Small intestine (tissue), 7 donors: ENCODE measurements around the gene CIITA. TPM values are rescaled to one million over a fixed set of nuclear protein-coding genes. Genes with fewer than 3 reads are reported as not detected.
A peak's percentile ranks its signal among the peaks of the same experiment; 100 is the strongest.

Source experiments
- DNase-seq, 2 donors: peaks; one replicate each; pipeline versions ENCODE4 v3.0.0 to v3.0.0-alpha.2; 2013
- FAIRE-seq: peaks from 2 replicates; lab custom pipeline; 2012; peaks lifted over from hg19 to GRCh38; lab: Jason Lieb, UNC
- H3K27ac ChIP-seq, 3 donors: one replicate each; pipeline ENCODE4 v1.5.1; 2013; ENCODE audit warnings: low read length in 2 of 3, mild to moderate bottlenecking in 2 of 3, control low read depth in 1 of 3, inconsistent platforms in 1 of 3, low read depth in 1 of 3, moderate library complexity in 1 of 3
- H3K27me3 ChIP-seq, 3 donors: one replicate each; pipeline ENCODE4 v1.6.1; 2013; ENCODE audit warnings: low read length in 3 of 3, inconsistent platforms in 1 of 3; ENCODE audit not compliant: control insufficient read depth in 3 of 3, insufficient read depth in 3 of 3
- H3K36me3 ChIP-seq, 3 donors: one replicate each; pipeline ENCODE4 v1.6.1; 2013; ENCODE audit warnings: low read length in 3 of 3, inconsistent platforms in 1 of 3, low read depth in 1 of 3, mild to moderate bottlenecking in 1 of 3, moderate library complexity in 1 of 3; ENCODE audit not compliant: control insufficient read depth in 3 of 3, insufficient read depth in 2 of 3
- H3K4me1 ChIP-seq, 3 donors: one replicate each; pipeline ENCODE4 v1.6.1; 2013; ENCODE audit warnings: low read length in 2 of 3, inconsistent platforms in 1 of 3, low read depth in 1 of 3, mild to moderate bottlenecking in 1 of 3, moderate library complexity in 1 of 3; ENCODE audit not compliant: control insufficient read depth in 3 of 3, insufficient read depth in 2 of 3
- H3K4me3 ChIP-seq, 3 donors: one replicate each; pipeline ENCODE4 v1.5.1; 2013; ENCODE audit warnings: low read length in 3 of 3, control low read depth in 1 of 3, inconsistent platforms in 1 of 3, low read depth in 1 of 3, mild to moderate bottlenecking in 1 of 3, moderate library complexity in 1 of 3
- H3K9me3 ChIP-seq, 2 donors: one replicate each; pipeline ENCODE4 v1.6.1; 2013; ENCODE audit warnings: low read depth in 1 of 2, low read length in 1 of 2; ENCODE audit not compliant: control insufficient read depth in 2 of 2, insufficient read depth in 1 of 2
- WGBS, 3 donors: extraction: QIAGEN DNeasy Blood & Tissue Kit; methylation state at CpG; one replicate each; pipeline ENCODE4 v1.1.7; 2013; 5-methylcytosine and 5-hydroxymethylcytosine counted together
- polyA plus RNA-seq, 4 donors: library from polyadenylated mRNA; stranded (reverse) in 3 of 4; unstranded in 1 of 4; fragments of 200-250 nt in 3 of 4; fragments of 120-200 nt in 1 of 4; gene quantifications; one replicate each; pipeline versions ENCODE4 v1.2.1 to v1.2.3, GENCODE V29; 2013
- donor health status: healthy with polysubstance abuse.
- donor health status: control.
- donor health status: control.
- donor health status: Bipolar disorder and iron deficiency.
- donor health status: healthy.

The CIITA gene
- polyA plus RNA-seq, 4 donors: 8.1 to 11.7 (median 10.4) TPM

DNA sequence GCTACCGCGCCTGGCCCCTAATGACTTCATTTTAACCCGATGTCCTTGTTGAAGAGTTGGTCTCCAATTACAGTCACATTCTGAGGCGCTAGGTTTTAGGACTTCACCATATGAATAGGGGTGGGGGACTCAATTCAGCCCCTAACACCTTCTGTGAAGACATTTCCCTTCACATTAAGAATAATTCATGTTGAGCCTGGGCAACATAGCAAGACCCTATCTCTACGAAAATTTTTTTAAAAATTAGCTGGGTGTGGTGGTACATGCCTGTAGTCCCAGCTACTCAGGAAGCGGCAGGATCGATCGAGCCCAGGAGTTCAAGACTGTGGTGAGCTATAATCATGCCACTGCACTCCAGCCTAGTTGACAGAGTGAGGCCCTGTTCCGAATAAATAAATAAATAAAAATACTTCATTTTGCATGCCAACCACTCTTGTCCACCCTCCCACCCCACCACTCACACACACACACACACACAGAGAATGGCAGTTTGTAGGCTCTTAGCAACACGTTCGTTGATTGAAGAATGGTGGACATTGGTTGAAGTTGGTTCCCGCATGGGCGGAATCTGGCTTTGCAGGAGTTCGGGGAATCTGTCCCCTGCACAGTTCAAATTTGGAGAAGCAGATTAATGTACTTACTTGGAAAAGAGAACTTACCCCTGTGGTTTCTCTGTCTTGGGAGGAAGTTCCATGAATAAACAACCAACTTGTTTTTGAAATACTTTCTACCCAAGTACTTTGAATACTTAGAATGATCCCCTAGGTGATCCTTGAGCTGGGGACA, 30.6 kb upstream of the CIITA start:
- Histone ChIP-seq H3K27ac (peak overlapping the region in 1 of 3 donors; percentile 69), H3K36me3 (no peaks in the 10 kb centered on the region), H3K9me3 (no peaks in the 10 kb centered on the region), H3K4me3 (no peak overlapping the region), H3K27me3 (no peaks in the 10 kb centered on the region), H3K4me1 (no peaks in the 10 kb centered on the region)
- WGBS, 3 donors: 87 to 94% (median 92%) methylated on average over 14 of the region's 14 CpGs
- DNase-seq (no peak), FAIRE-seq (no peak)

- H3K36me3 ChIP-seq: no peaks in the 10 kb centered on the region
- no peak for FAIRE-seq
- H3K4me3 ChIP-seq: no peak overlapping the region
- H3K9me3 ChIP-seq: no peaks in the 10 kb centered on the region
- H3K4me1 ChIP-seq: no peaks in the 10 kb centered on the region
- H3K27ac ChIP-seq: peak overlapping the region in 1 of 3 donors; percentile 69
- H3K27me3 ChIP-seq: no peaks in the 10 kb centered on the region
- 56 to 66% (median 61%) methylated on average over 2 of the region's 2 CpGs for WGBS, 3 donors
- DNase-seq: no peak
Observed at GRCh38 chr16:10847176-10847575, 29.8 kb upstream of the CIITA start.

GRCh38 chr16:10849736-10850477, 27.1 kb upstream of the CIITA start:
- H3K27me3 ChIP-seq: no peaks in the 10 kb centered on the region
- no peak overlapping the region for H3K4me3 ChIP-seq
- H3K27ac ChIP-seq: no peak overlapping the region
- H3K9me3 ChIP-seq: no peaks in the 10 kb centered on the region
- DNase-seq (no peak), FAIRE-seq (no peak)
- peaks cover 0 to 3% (median 0%) of the 10 kb centered on the region in 3 donors for H3K4me1 ChIP-seq
- 81 to 90% (median 88%) methylated on average over 7 of the region's 7 CpGs for WGBS, 3 donors
- H3K36me3 ChIP-seq: no peaks in the 10 kb centered on the region

GRCh38 chr16:10850478-10850850, 26.5 kb upstream of the CIITA start:
- peaks cover 0 to 3% (median 0%) of the 10 kb centered on the region in 3 donors for H3K4me1 ChIP-seq
- DNase-seq (no peak), FAIRE-seq (no peak)
- H3K36me3 ChIP-seq: no peaks in the 10 kb centered on the region
- no peaks in the 10 kb centered on the region for H3K27me3 ChIP-seq
- WGBS, 3 donors: 71 to 81% (median 72%) methylated on average over 4 of the region's 4 CpGs
- no peak overlapping the region for H3K27ac ChIP-seq
- H3K4me3 ChIP-seq: no peak overlapping the region
- no peaks in the 10 kb centered on the region for H3K9me3 ChIP-seq

GRCh38 chr16:10851512-10851911, 25.5 kb upstream of the CIITA start:
- no peaks in the 10 kb centered on the region for H3K36me3 ChIP-seq
- no peaks in the 10 kb centered on the region for H3K9me3 ChIP-seq
- WGBS, 3 donors: 91 to 96% (median 91%) methylated on average over 3 of the region's 3 CpGs
- H3K4me1 ChIP-seq: peaks cover 0 to 3% (median 0%) of the 10 kb centered on the region in 3 donors
- DNase-seq: no peak
- H3K4me3 ChIP-seq: no peak overlapping the region
- FAIRE-seq: no peak
- H3K27ac ChIP-seq: no peak overlapping the region
- no peaks in the 10 kb centered on the region for H3K27me3 ChIP-seq

DNA sequence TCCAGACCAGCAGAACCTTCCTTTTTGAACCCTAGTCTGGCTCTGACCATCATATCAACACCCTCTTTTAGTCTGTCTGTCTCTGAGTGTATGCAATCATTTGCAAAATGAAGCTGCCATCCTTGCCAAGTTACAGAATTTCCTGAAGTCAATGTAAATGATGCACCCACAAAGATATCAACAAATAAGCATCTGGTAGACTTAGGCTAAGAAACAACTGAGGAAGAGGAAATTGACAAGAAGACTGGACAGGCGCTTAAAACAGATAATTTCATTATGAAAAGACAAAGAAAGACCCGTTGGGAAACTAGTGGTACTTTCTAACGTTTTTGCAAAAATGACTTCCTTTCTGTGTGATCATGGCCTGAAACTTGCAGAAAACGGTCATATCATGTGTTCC, 24.7 kb upstream of the CIITA start:
- WGBS, 3 donors: 35 to 45% (median 45%) methylated on average over 4 of the region's 4 CpGs
- H3K36me3 ChIP-seq: no peaks in the 10 kb centered on the region
- H3K4me1 ChIP-seq: peaks cover 0 to 3% (median 0%) of the 10 kb centered on the region in 3 donors
- no peaks in the 10 kb centered on the region for H3K27me3 ChIP-seq
- no peaks in the 10 kb centered on the region for H3K9me3 ChIP-seq
- DNase-seq (no peak), FAIRE-seq (no peak)
- no peak overlapping the region for H3K4me3 ChIP-seq
- no peak overlapping the region for H3K27ac ChIP-seq

GRCh38 chr16:10852948-10853347, 24.1 kb upstream of the CIITA start:
- DNase-seq (peak in 1 of 2 donors; percentile 66), FAIRE-seq (no peak)
- Histone ChIP-seq H3K36me3 (no peaks in the 10 kb centered on the region), H3K4me3 (no peak overlapping the region), H3K27ac (no peak overlapping the region), H3K4me1 (peaks cover 0 to 3% (median 0%) of the 10 kb centered on the region in 3 donors), H3K9me3 (no peaks in the 10 kb centered on the region), H3K27me3 (no peaks in the 10 kb centered on the region)
- 73 to 82% (median 75%) methylated on average over 5 of the region's 5 CpGs for WGBS, 3 donors

- Histone ChIP-seq H3K9me3 (no peaks in the 10 kb centered on the region), H3K36me3 (no peaks in the 10 kb centered on the region)
Observed at GRCh38 chr16:10856042-10856441, 21.0 kb upstream of the CIITA start.

More at GRCh38 chr16:10856042-10856441, 21.0 kb upstream of the CIITA start:
- DNase-seq (no peak), FAIRE-seq (no peak)
- H3K4me3 ChIP-seq: no peak overlapping the region
- H3K27me3 ChIP-seq: no peaks in the 10 kb centered on the region
- no peak overlapping the region for H3K27ac ChIP-seq
- WGBS, 3 donors: 83 to 97% (median 96%) methylated on average over 2 of the region's 2 CpGs
- H3K4me1 ChIP-seq: peaks cover 0 to 3% (median 0%) of the 10 kb centered on the region in 3 donors
